NCI-H2029 (cell line): Measurements from ENCODE around the gene DKK3.

ENCODE experiments used
- DNase-seq: peaks from one replicate; lab custom pipeline; 2025; lab: John Stamatoyannopoulos, UW

Gene DKK3

GRCh38 chr11:11967669-11968510 lies 40.5 kb downstream of the DKK3 start:
- no peak for DNase-seq

- peak; percentile 43 for DNase-seq
Observed at GRCh38 chr11:11966826-11967668, 41.4 kb downstream of the DKK3 start.

- DNase-seq = no peak
Observed at GRCh38 chr11:11966354-11966741, 42.1 kb downstream of the DKK3 start.

GRCh38 chr11:11965656-11966353 lies 42.6 kb downstream of the DKK3 start:
- DNase-seq = no peak

- DNase-seq = no peak
Observed at GRCh38 chr11:11965192-11965591, 43.2 kb downstream of the DKK3 start.

GRCh38 chr11:11964774-11965150 lies 43.7 kb downstream of the DKK3 start:
- DNase-seq = no peak

GRCh38 chr11:11963842-11964773 lies 44.3 kb downstream of the DKK3 start:
- DNase-seq = peak; percentile 7

GRCh38 chr11:11963067-11963466 lies 45.4 kb downstream of the DKK3 start:
- no peak for DNase-seq

- no peak for DNase-seq
Observed at GRCh38 chr11:11961399-11962028, 46.9 kb downstream of the DKK3 start.

GRCh38 chr11:11960687-11961086 lies 47.7 kb downstream of the DKK3 start:
- no peak for DNase-seq

GRCh38 chr11:11959601-11960000 lies 48.8 kb downstream of the DKK3 start:
- no peak for DNase-seq

- DNase-seq = no peak
Observed at GRCh38 chr11:11958403-11959231, 49.8 kb downstream of the DKK3 start.

GRCh38 chr11:11956006-11956405 lies 52.4 kb downstream of the DKK3 start:
- DNase-seq = no peak

GRCh38 chr11:11952036-11952435 lies 56.4 kb downstream of the DKK3 start:
- no peak for DNase-seq

GRCh38 chr11:11949482-11949881 lies 58.9 kb downstream of the DKK3 start:
- no peak for DNase-seq

- DNase-seq = no peak
Observed at GRCh38 chr11:11948242-11948947, 60.0 kb downstream of the DKK3 start.

- no peak for DNase-seq
Observed at GRCh38 chr11:11947825-11948224, 60.6 kb downstream of the DKK3 start.

- no peak for DNase-seq
Observed at GRCh38 chr11:11946878-11947277, 61.5 kb downstream of the DKK3 start.

GRCh38 chr11:11946180-11946579 lies 62.2 kb downstream of the DKK3 start:
- DNase-seq = no peak
